C4-2B (cell line): ENCODE measurements around the gene SUGP2.

Experiments
- ZFX ChIP-seq: fragments of 450-650 bp; IDR thresholded peaks from 2 replicates; pipeline ENCODE4 v1.6.1; 2017
- TF ChIP-seq, protein P1 (sequence below): fragments of 450-650 bp; conservative IDR thresholded peaks from 2 replicates; pipeline ENCODE4 v1.5.1; 2017; ENCODE audit warnings: mild to moderate bottlenecking

DNA sequence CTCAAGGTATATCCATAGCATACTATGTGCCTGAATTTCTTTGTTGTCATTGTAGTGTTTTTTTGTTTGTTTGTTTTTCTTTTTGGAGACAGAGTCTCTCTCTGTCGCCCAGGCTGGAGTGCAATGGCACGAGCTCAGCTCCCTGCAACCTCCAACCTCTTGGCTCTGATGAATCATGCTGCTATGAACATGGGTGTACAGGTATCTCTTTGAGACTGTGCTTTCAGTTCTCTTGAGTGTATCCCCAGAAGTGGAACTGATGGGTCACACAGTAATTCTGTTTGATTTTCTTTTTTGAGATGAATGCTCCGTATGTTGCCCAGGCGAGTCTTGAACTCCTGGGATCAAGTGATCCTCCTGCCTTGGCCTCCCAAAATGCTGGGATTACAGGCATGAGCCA lies 16.8 kb upstream of the SUGP2 start:
- no peak for TF ChIP-seq ZFX
- TF ChIP-seq, protein P1, sequence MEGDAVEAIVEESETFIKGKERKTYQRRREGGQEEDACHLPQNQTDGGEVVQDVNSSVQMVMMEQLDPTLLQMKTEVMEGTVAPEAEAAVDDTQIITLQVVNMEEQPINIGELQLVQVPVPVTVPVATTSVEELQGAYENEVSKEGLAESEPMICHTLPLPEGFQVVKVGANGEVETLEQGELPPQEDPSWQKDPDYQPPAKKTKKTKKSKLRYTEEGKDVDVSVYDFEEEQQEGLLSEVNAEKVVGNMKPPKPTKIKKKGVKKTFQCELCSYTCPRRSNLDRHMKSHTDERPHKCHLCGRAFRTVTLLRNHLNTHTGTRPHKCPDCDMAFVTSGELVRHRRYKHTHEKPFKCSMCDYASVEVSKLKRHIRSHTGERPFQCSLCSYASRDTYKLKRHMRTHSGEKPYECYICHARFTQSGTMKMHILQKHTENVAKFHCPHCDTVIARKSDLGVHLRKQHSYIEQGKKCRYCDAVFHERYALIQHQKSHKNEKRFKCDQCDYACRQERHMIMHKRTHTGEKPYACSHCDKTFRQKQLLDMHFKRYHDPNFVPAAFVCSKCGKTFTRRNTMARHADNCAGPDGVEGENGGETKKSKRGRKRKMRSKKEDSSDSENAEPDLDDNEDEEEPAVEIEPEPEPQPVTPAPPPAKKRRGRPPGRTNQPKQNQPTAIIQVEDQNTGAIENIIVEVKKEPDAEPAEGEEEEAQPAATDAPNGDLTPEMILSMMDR: no peak
